H1 (cell line): ENCODE data around the gene KRCC1. TPM values are rescaled to one million over a fixed set of nuclear protein-coding genes. Genes with fewer than 3 reads are reported as not detected.

ENCODE experiments used
- CTCF ChIA-PET: fragments of 300-600 bp; sonication (Branson Sonifier 250); formaldehyde crosslinking; loops from one replicate; lab custom pipeline; 2021; ENCODE audit not compliant: partially characterized antibody; lab: Charles Lee
- POLR2A ChIA-PET: fragments of 300-600 bp; sonication (Branson Sonifier 250); formaldehyde crosslinking; loops from one replicate; lab custom pipeline; 2021; ENCODE audit warnings: inconsistent platforms; ENCODE audit not compliant: partially characterized antibody; lab: Charles Lee
- DNase-seq, 2 experiments: peaks; one replicate each; pipeline versions ENCODE4 v3.0.0 to v3.0.0-alpha.2; 2010 to 2022; ENCODE audit warnings: low spot score in 2 of 2, low read depth in 1 of 2, mixed read lengths in 1 of 2
- FAIRE-seq: peaks from 2 replicates; lab custom pipeline; 2011; peaks lifted over from hg19 to GRCh38; lab: Jason Lieb, UNC
- H2AFZ ChIP-seq: 2 replicates; pipeline ENCODE4 v1.8.1; 2012; ENCODE audit warnings: low read length, inconsistent platforms
- H2AK5ac ChIP-seq: 2 replicates; pipeline ENCODE4 v1.6.1; 2013; ENCODE audit warnings: low read depth, low read length
- H2BK120ac ChIP-seq: replicated peaks from 2 replicates; pipeline ENCODE3; 2013; ENCODE audit warnings: low read depth, low read length, inconsistent platforms
- H2BK12ac ChIP-seq: 2 replicates; pipeline ENCODE4 v1.6.1; 2013; ENCODE audit warnings: low read depth, low read length
- H2BK15ac ChIP-seq: 2 replicates; pipeline ENCODE4 v1.6.1; 2013; ENCODE audit warnings: low read length
- H2BK20ac ChIP-seq: 2 replicates; pipeline ENCODE4 v1.6.1; 2013; ENCODE audit warnings: low read length
- H2BK5ac ChIP-seq: 2 replicates; pipeline ENCODE4 v1.6.1; 2013; ENCODE audit warnings: low read depth, low read length
- H3K14ac ChIP-seq: 2 replicates; pipeline ENCODE4 v1.6.1; 2013; ENCODE audit warnings: inconsistent platforms; ENCODE audit not compliant: insufficient read length
- H3K18ac ChIP-seq: 2 replicates; pipeline ENCODE4 v1.6.1; 2013; ENCODE audit warnings: low read length; ENCODE audit errors: extremely low read depth
- H3K23ac ChIP-seq: 2 replicates; pipeline ENCODE4 v1.6.1; 2013; ENCODE audit warnings: inconsistent platforms; ENCODE audit not compliant: insufficient read length
- H3K23me2 ChIP-seq: 2 replicates; pipeline ENCODE4 v1.6.1; 2013; ENCODE audit warnings: low read depth, low read length
- H3K27ac ChIP-seq: 2 replicates; pipeline ENCODE4 v1.6.1; 2011; ENCODE audit warnings: low read depth, low read length, inconsistent platforms
- H3K27me3 ChIP-seq, 4 experiments: replicated peaks in 1 of 4; 1 replicate in 1 of 4; 2 replicates in 3 of 4; pipeline versions ENCODE4 v1.6.1 to v1.8.1; 2011 to 2013; ENCODE audit warnings: low read length in 3 of 4, mild to moderate bottlenecking in 3 of 4, inconsistent platforms in 2 of 4, mixed read lengths in 2 of 4, moderate library complexity in 1 of 4; ENCODE audit not compliant: control insufficient read depth in 3 of 4, insufficient read depth in 3 of 4; ENCODE audit errors: extremely low read depth in 1 of 4
- H3K36me3 ChIP-seq, 4 experiments: 2 replicates each; pipeline versions ENCODE4 v1.6.1 to v1.8.1; 2011 to 2013; ENCODE audit warnings: mild to moderate bottlenecking in 4 of 4, low read length in 3 of 4, moderate library complexity in 2 of 4, control low read depth in 1 of 4, inconsistent platforms in 1 of 4; ENCODE audit not compliant: insufficient read depth in 4 of 4, control insufficient read depth in 2 of 4
- H3K4ac ChIP-seq: replicated peaks from 2 replicates; pipeline ENCODE3; 2013; ENCODE audit warnings: low read length, low read depth, mixed read lengths, inconsistent platforms; ENCODE audit not compliant: insufficient read length
- H3K4me1 ChIP-seq, 4 experiments: replicated peaks in 1 of 4; 1 replicate in 1 of 4; 2 replicates in 3 of 4; pipeline versions ENCODE4 v1.6.1 to v1.8.1; 2011 to 2013; ENCODE audit warnings: low read length in 3 of 4, inconsistent platforms in 2 of 4, mixed read lengths in 1 of 4; ENCODE audit not compliant: insufficient read depth in 4 of 4, control insufficient read depth in 3 of 4
- H3K4me2 ChIP-seq, 2 experiments: 2 replicates each; pipeline versions ENCODE4 v1.6.1 to v1.8.1; 2011 to 2013; ENCODE audit warnings: low read depth in 2 of 2, low read length in 2 of 2, control low read depth in 1 of 2, inconsistent platforms in 1 of 2, mild to moderate bottlenecking in 1 of 2; ENCODE audit not compliant: insufficient read depth in 1 of 2
- H3K4me3 ChIP-seq, 4 experiments: fragments of 200-600, 300-600 bp in 1 of 4; sonication (generic), shearing (Covaris generic), sonication (Bioruptor Twin) in 1 of 4; 2 replicates each; pipeline versions ENCODE4 v1.5.1 to v1.8.1; 2011 to 2016; ENCODE audit warnings: low read length in 4 of 4, low read depth in 3 of 4, control low read depth in 2 of 4, inconsistent platforms in 2 of 4, mild to moderate bottlenecking in 2 of 4, mixed read lengths in 1 of 4, moderate library complexity in 1 of 4; ENCODE audit not compliant: insufficient read depth in 2 of 4; ENCODE audit errors: extremely low read depth in 1 of 4
- H3K56ac ChIP-seq: replicated peaks from 2 replicates; pipeline ENCODE3; 2013; ENCODE audit warnings: low read depth, mild to moderate bottlenecking, mixed read lengths, low read length, inconsistent platforms; ENCODE audit not compliant: insufficient read length
- H3K79me1 ChIP-seq: 2 replicates; pipeline ENCODE4 v1.6.1; 2013; ENCODE audit warnings: low read depth, low read length, control low read depth
- H3K79me2 ChIP-seq, 2 experiments: 2 replicates each; pipeline versions ENCODE4 v1.6.1 to v1.8.1; 2012 to 2013; ENCODE audit warnings: low read length in 2 of 2, mild to moderate bottlenecking in 2 of 2, inconsistent platforms in 1 of 2; ENCODE audit not compliant: insufficient read depth in 2 of 2, control insufficient read depth in 1 of 2
- H3K9ac ChIP-seq, 4 experiments: replicated peaks in 1 of 4; 1 replicate in 1 of 4; 2 replicates in 3 of 4; pipeline versions ENCODE4 v1.6.1 to v1.8.1; 2011 to 2013; ENCODE audit warnings: low read depth in 3 of 4, low read length in 3 of 4, control low read depth in 2 of 4, mild to moderate bottlenecking in 2 of 4, moderate library complexity in 2 of 4, inconsistent platforms in 1 of 4; ENCODE audit errors: extremely low read depth in 1 of 4
- H3K9me3 ChIP-seq, 2 experiments: 2 replicates each; pipeline versions ENCODE4 v1.6.1 to v1.8.1; 2012 to 2013; ENCODE audit warnings: mild to moderate bottlenecking in 2 of 2, moderate library complexity in 2 of 2, control low read depth in 1 of 2, inconsistent platforms in 1 of 2, low read depth in 1 of 2, low read length in 1 of 2, mixed read lengths in 1 of 2; ENCODE audit not compliant: insufficient read depth in 2 of 2
- H4K20me1 ChIP-seq, 2 experiments: replicated peaks in 1 of 2; 2 replicates each; pipeline versions ENCODE3 to v1.8.1; 2011 to 2013; ENCODE audit warnings: inconsistent platforms in 2 of 2, low read length in 2 of 2, mild to moderate bottlenecking in 1 of 2; ENCODE audit not compliant: insufficient read depth in 2 of 2, control insufficient read depth in 1 of 2
- H4K5ac ChIP-seq: 2 replicates; pipeline ENCODE4 v1.6.1; 2013; ENCODE audit warnings: low read length, low read depth, mixed read lengths, inconsistent platforms; ENCODE audit not compliant: insufficient read length
- H4K8ac ChIP-seq: 2 replicates; pipeline ENCODE4 v1.8.0; 2013; ENCODE audit warnings: mild to moderate bottlenecking, moderate library complexity, low read length, inconsistent platforms; ENCODE audit not compliant: insufficient read depth; ENCODE audit errors: extremely low read depth
- H4K91ac ChIP-seq: replicated peaks from 2 replicates; pipeline ENCODE3; 2013; ENCODE audit warnings: low read length, mixed read lengths, inconsistent platforms; ENCODE audit not compliant: insufficient read length
- CHD2 ChIP-seq: IDR thresholded peaks from 2 replicates; pipeline ENCODE4 v1.6.1; 2012; ENCODE audit warnings: low read length, improper control_type of control experiment
- HDAC2 ChIP-seq, 2 experiments: fragments of 300-600 bp in 1 of 2; sonication (generic) in 1 of 2; IDR thresholded peaks; 2 replicates each; pipeline ENCODE4 v1.6.1; 2011 to 2012; ENCODE audit warnings: low read depth in 2 of 2, low read length in 2 of 2, mild to moderate bottlenecking in 2 of 2, moderate library complexity in 2 of 2, borderline replicate concordance in 1 of 2, inconsistent platforms in 1 of 2
- JUND ChIP-seq: IDR thresholded peaks from 2 replicates; pipeline ENCODE4 v1.6.1; 2011; ENCODE audit warnings: mild to moderate bottlenecking, improper control_type of control experiment, low read length
- MAFK ChIP-seq: IDR thresholded peaks from 2 replicates; pipeline ENCODE4 v1.6.1; 2012; ENCODE audit warnings: low read depth, mild to moderate bottlenecking, improper control_type of control experiment, low read length
- POLR2A ChIP-seq, 2 experiments: IDR thresholded peaks; 1 replicate in 1 of 2; 2 replicates in 1 of 2; pipeline ENCODE4 v1.6.1; 2011; ENCODE audit warnings: low read depth in 2 of 2, low read length in 2 of 2, mild to moderate bottlenecking in 2 of 2; ENCODE audit errors: control extremely low read depth in 1 of 2
- SP1 ChIP-seq: IDR thresholded peaks from 2 replicates; pipeline ENCODE4 v1.6.1; 2011; ENCODE audit warnings: low read depth, low read length
- WGBS, 2 experiments: shearing (Covaris generic) in 1 of 2; methylation state at CpG; one replicate each; pipeline versions ENCODE4 v1.1.6 to v1.1.7; 2013 to 2015; ENCODE audit warnings: low lambda C conversion rate in 2 of 2, mixed read lengths in 2 of 2, inconsistent platforms in 1 of 2, low coverage in 1 of 2, missing lambda C conversion rate in 1 of 2; ENCODE audit not compliant: insufficient replicate concordance in 2 of 2, insufficient coverage in 1 of 2, insufficient read length in 1 of 2; ENCODE audit errors: extremely low coverage in 1 of 2, missing lambda C conversion rate in 1 of 2; 5-methylcytosine and 5-hydroxymethylcytosine counted together
- polyA plus RNA-seq, 7 experiments: library from polyadenylated mRNA; depleted of rRNA in 3 of 7; stranded (reverse) in 5 of 7; unstranded in 2 of 7; fragments of >200 nt in 5 of 7; fragments of 200-250 nt in 2 of 7; gene quantifications; 1 replicate in 5 of 7; 2 replicates in 1 of 7; 4 replicates in 1 of 7; pipeline versions ENCODE4 v1.2.1 to v1.2.3, GENCODE V29; 2011 to 2013; ENCODE audit warnings: missing spikeins in 2 of 7, mixed read lengths in 2 of 7
- total RNA-seq: library from RNA; stranded (reverse); fragmentation: NEBNext Ultra II Directional; extraction: Animal tissue kit (Norgen Biotek cat#: 25700); gene quantifications from 2 replicates; pipeline ENCODE4 v1.2.1, GENCODE V29; 2021

The KRCC1 gene
- total and polyA plus RNA-seq, 2 of the 8 experiments (the other 6 are each of a cell fraction or from before 2014, with no cell fraction given) = 5.1 to 8.5 TPM

- no peak within 1 kb of the TSS for H2BK5ac ChIP-seq
- H3K56ac ChIP-seq = no peak within 1 kb of the TSS
- H4K20me1 ChIP-seq = no peaks in the 10 kb centered on the region
- H3K23ac ChIP-seq = no peak within 1 kb of the TSS
- no peak within 1 kb of the TSS for H2BK120ac ChIP-seq
- H3K4me2 ChIP-seq = no peak within 1 kb of the TSS
- no peaks in the 10 kb centered on the region for H3K23me2 ChIP-seq
- no peaks in the 10 kb centered on the region for H3K79me1 ChIP-seq
- DNase-seq (no peak), FAIRE-seq (no peak)
- H2AFZ ChIP-seq = 0 out of 2 replicates have a peak within 1 kb of the TSS, but pooled peaks have one; percentile 62
- POLR2A ChIA-PET = no interaction called here
- 81% methylated on average over 8 of the region's 8 CpGs; no CpG with 5 or more reads in 1 of the 2 experiments for WGBS, 2 experiments
- CTCF ChIA-PET = interaction anchor here (0.6 to 2.8 kb wide), 5 partner anchors 7 to 122 kb away, joined by 3 to 18 read pairs (median 3); no protein-coding TSS in a partner anchor
- no peak within 1 kb of the TSS for H2BK20ac ChIP-seq
- H3K4ac ChIP-seq = no peak within 1 kb of the TSS
- H3K27ac ChIP-seq = no peak within 1 kb of the TSS
- H3K9me3 ChIP-seq = no peaks in the 10 kb centered on the region
- peaks cover 0 to 11% (median 0%) of the 10 kb centered on the region in 4 experiments; a peak in 1 of 7 replicates for H3K4me1 ChIP-seq
- no peak within 1 kb of the TSS for H4K91ac ChIP-seq
- no peak within 1 kb of the TSS for H4K8ac ChIP-seq
- no peak within 1 kb of the TSS for H3K9ac ChIP-seq
- no peak within 1 kb of the TSS for H3K14ac ChIP-seq
- no peak within 1 kb of the TSS for H2BK12ac ChIP-seq
- no peaks in the 10 kb centered on the region for H3K27me3 ChIP-seq
- H3K36me3 ChIP-seq = no peaks in the 10 kb centered on the region
- H2BK15ac ChIP-seq = no peak within 1 kb of the TSS
- TF ChIP-seq SP1 (no peak), POLR2A (IDR thresholded peaks at IDR 0.05; ENCODE audit: control extremely low read depth in 1 of 2, low read depth in 2 of 2, low read length in 2 of 2) (no peak), HDAC2 (IDR thresholded peaks at IDR 0.05; ENCODE audit: borderline replicate concordance in 1 of 2, low read depth in 2 of 2, low read length in 2 of 2) (no peak), MAFK (no peak), CHD2 (no peak), JUND (no peak)
- H3K18ac ChIP-seq = no peak within 1 kb of the TSS
- no peak within 1 kb of the TSS for H3K4me3 ChIP-seq
- H2AK5ac ChIP-seq = no peak within 1 kb of the TSS
- no peaks in the 10 kb centered on the region for H3K79me2 ChIP-seq
- H4K5ac ChIP-seq = no peak within 1 kb of the TSS
Observed at GRCh38 chr2:88067598-88067997, 12.0 kb upstream of the KRCC1 start, which contains the start of gene SMYD1. Gene SMYD1, plus strand, starts transcription at chr2:88067825. Its CDS starts 40 bp downstream, at chr2:88067865.
